ENCODE data around the gene OR4B1. TPM values are rescaled to one million over a fixed set of nuclear protein-coding genes. Genes with fewer than 3 reads are reported as not detected.

The OR4B1 gene
- total and polyA plus RNA-seq, 2 experiments from 2014 or later = not detected

DNA sequence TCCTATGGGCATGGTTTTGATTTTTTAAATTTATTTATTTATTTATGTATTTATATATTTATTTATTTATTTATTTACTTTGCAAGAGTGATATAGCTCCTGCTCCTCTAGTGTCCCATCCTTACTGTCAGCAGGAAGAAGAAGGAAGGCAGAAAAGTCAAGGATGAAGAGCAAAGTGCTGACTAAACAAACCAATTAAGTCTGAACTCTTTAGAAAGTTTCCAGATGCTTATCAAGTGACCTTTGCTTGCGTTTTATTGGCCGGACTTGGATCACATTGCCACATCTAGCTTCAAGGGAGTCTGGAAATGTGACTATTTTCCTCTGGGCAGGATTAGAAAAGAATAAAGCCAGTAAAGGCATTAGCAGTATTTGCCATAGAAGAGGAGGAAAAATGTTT, 8.7 kb upstream of the OR4B1 start:
- DNase-seq (ENCODE audit: low spot score) = no peak
- H3K4me1 ChIP-seq (ENCODE audit: insufficient read depth) = no peaks in the 10 kb centered on the region
- Mint-ChIP-seq H3K36me3 (ENCODE audit: low read depth) (peaks cover 13% of the 10 kb centered on the region; the same call in 2 of the 3 replicates), H3K27me3 (ENCODE audit: insufficient read depth, low read depth, poor library complexity) (no peaks in the 10 kb centered on the region), H3K9me3 (peaks cover 88% of the 10 kb centered on the region), H3K4me1 (no peaks in the 10 kb centered on the region), H3K27ac (no peak overlapping the region), H3K4me3 (no peak overlapping the region)
- H3K27ac ChIP-seq (ENCODE audit: low read depth) = no peak overlapping the region
- no peaks in the 10 kb centered on the region for H3K79me2 ChIP-seq (replicated peaks; ENCODE audit: insufficient read depth)
- no peak for ATAC-seq
- no peaks in the 10 kb centered on the region for H4K20me1 ChIP-seq (replicated peaks; ENCODE audit: insufficient read depth)
- no peaks in the 10 kb centered on the region for H3K27me3 ChIP-seq (ENCODE audit: insufficient read depth)
- no peak overlapping the region for H3K4me2 ChIP-seq
- no peaks in the 10 kb centered on the region for H3F3A ChIP-seq (replicated peaks; ENCODE audit: low read depth)
- peaks cover 7% of the 10 kb centered on the region; the same call in 1 of the 2 replicates for H3K36me3 ChIP-seq (ENCODE audit: insufficient read depth)
- no peak overlapping the region for H3K4me3 ChIP-seq
- no peak overlapping the region for H2AFZ ChIP-seq
- TF ChIP-seq, protein P1, sequence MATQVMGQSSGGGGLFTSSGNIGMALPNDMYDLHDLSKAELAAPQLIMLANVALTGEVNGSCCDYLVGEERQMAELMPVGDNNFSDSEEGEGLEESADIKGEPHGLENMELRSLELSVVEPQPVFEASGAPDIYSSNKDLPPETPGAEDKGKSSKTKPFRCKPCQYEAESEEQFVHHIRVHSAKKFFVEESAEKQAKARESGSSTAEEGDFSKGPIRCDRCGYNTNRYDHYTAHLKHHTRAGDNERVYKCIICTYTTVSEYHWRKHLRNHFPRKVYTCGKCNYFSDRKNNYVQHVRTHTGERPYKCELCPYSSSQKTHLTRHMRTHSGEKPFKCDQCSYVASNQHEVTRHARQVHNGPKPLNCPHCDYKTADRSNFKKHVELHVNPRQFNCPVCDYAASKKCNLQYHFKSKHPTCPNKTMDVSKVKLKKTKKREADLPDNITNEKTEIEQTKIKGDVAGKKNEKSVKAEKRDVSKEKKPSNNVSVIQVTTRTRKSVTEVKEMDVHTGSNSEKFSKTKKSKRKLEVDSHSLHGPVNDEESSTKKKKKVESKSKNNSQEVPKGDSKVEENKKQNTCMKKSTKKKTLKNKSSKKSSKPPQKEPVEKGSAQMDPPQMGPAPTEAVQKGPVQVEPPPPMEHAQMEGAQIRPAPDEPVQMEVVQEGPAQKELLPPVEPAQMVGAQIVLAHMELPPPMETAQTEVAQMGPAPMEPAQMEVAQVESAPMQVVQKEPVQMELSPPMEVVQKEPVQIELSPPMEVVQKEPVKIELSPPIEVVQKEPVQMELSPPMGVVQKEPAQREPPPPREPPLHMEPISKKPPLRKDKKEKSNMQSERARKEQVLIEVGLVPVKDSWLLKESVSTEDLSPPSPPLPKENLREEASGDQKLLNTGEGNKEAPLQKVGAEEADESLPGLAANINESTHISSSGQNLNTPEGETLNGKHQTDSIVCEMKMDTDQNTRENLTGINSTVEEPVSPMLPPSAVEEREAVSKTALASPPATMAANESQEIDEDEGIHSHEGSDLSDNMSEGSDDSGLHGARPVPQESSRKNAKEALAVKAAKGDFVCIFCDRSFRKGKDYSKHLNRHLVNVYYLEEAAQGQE (IDR thresholded peaks at IDR 0.05; ENCODE audit: unreplicated experiment) = no peak
- TF ChIP-seq JUNB (IDR thresholded peaks at IDR 0.05; ENCODE audit: unreplicated experiment) (no peak), EZH2phosphoT487 (IDR thresholded peaks at IDR 0.05; ENCODE audit: unreplicated experiment) (no peak)
- TF ChIP-seq, protein P2, sequence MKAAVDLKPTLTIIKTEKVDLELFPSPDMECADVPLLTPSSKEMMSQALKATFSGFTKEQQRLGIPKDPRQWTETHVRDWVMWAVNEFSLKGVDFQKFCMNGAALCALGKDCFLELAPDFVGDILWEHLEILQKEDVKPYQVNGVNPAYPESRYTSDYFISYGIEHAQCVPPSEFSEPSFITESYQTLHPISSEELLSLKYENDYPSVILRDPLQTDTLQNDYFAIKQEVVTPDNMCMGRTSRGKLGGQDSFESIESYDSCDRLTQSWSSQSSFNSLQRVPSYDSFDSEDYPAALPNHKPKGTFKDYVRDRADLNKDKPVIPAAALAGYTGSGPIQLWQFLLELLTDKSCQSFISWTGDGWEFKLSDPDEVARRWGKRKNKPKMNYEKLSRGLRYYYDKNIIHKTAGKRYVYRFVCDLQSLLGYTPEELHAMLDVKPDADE (IDR thresholded peaks at IDR 0.05) = no peak
- TF ChIP-seq, protein P3, sequence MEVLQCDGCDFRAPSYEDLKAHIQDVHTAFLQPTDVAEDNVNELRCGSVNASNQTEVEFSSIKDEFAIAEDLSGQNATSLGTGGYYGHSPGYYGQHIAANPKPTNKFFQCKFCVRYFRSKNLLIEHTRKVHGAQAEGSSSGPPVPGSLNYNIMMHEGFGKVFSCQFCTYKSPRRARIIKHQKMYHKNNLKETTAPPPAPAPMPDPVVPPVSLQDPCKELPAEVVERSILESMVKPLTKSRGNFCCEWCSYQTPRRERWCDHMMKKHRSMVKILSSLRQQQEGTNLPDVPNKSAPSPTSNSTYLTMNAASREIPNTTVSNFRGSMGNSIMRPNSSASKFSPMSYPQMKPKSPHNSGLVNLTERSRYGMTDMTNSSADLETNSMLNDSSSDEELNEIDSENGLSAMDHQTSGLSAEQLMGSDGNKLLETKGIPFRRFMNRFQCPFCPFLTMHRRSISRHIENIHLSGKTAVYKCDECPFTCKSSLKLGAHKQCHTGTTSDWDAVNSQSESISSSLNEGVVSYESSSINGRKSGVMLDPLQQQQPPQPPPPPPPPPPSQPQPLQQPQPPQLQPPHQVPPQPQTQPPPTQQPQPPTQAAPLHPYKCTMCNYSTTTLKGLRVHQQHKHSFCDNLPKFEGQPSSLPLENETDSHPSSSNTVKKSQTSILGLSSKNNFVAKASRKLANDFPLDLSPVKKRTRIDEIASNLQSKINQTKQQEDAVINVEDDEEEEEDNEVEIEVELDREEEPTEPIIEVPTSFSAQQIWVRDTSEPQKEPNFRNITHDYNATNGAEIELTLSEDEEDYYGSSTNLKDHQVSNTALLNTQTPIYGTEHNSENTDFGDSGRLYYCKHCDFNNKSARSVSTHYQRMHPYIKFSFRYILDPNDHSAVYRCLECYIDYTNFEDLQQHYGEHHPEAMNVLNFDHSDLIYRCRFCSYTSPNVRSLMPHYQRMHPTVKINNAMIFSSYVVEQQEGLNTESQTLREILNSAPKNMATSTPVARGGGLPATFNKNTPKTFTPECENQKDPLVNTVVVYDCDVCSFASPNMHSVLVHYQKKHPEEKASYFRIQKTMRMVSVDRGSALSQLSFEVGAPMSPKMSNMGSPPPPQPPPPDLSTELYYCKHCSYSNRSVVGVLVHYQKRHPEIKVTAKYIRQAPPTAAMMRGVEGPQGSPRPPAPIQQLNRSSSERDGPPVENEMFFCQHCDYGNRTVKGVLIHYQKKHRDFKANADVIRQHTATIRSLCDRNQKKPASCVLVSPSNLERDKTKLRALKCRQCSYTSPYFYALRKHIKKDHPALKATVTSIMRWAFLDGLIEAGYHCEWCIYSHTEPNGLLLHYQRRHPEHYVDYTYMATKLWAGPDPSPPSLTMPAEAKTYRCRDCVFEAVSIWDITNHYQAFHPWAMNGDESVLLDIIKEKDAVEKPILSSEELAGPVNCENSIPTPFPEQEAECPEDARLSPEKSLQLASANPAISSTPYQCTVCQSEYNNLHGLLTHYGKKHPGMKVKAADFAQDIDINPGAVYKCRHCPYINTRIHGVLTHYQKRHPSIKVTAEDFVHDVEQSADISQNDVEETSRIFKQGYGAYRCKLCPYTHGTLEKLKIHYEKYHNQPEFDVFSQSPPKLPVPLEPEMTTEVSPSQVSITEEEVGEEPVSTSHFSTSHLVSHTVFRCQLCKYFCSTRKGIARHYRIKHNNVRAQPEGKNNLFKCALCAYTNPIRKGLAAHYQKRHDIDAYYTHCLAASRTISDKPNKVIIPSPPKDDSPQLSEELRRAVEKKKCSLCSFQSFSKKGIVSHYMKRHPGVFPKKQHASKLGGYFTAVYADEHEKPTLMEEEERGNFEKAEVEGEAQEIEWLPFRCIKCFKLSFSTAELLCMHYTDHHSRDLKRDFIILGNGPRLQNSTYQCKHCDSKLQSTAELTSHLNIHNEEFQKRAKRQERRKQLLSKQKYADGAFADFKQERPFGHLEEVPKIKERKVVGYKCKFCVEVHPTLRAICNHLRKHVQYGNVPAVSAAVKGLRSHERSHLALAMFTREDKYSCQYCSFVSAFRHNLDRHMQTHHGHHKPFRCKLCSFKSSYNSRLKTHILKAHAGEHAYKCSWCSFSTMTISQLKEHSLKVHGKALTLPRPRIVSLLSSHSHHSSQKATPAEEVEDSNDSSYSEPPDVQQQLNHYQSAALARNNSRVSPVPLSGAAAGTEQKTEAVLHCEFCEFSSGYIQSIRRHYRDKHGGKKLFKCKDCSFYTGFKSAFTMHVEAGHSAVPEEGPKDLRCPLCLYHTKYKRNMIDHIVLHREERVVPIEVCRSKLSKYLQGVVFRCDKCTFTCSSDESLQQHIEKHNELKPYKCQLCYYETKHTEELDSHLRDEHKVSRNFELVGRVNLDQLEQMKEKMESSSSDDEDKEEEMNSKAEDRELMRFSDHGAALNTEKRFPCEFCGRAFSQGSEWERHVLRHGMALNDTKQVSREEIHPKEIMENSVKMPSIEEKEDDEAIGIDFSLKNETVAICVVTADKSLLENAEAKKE (CRISPR knock-in tag; IDR thresholded peaks at IDR 0.05) = no peak
- H3K9me2 ChIP-seq (ENCODE audit: insufficient read depth) = no peaks in the 10 kb centered on the region
